Measurements from ENCODE around the gene FGF11. TPM values are rescaled to one million over a fixed set of nuclear protein-coding genes. Genes with fewer than 3 reads are reported as not detected.

FGF11 gene
- total RNA-seq, 1 donor from 2014 or later = 1.0 TPM

GRCh38 chr17:7408252-7408727 lies 31.0 kb upstream of the FGF11 start:
- Histone ChIP-seq H3K9ac (ENCODE audit: low read depth in 1 of 3, low read length in 3 of 3) (no peak overlapping the region), H3K27me3 (ENCODE audit: control insufficient read depth in 3 of 3, insufficient read depth in 3 of 3, low read length in 3 of 3) (no peaks in the 10 kb centered on the region)

GRCh38 chr17:7408863-7409262 lies 30.4 kb upstream of the FGF11 start:
- Histone ChIP-seq H3K27ac (ENCODE audit: low read depth, low read length) (no peak overlapping the region), H3K9ac (ENCODE audit: low read depth in 1 of 3, low read length in 3 of 3) (no peak overlapping the region), H3K36me3 (ENCODE audit: control insufficient read depth in 3 of 3, insufficient read depth in 3 of 3, low read length in 3 of 3) (peaks cover 4 to 9% (median 6%) of the 10 kb centered on the region in 3 donors), H3K9me3 (ENCODE audit: control insufficient read depth in 3 of 3, low read length in 3 of 3) (no peaks in the 10 kb centered on the region), H3K4me3 (ENCODE audit: low read length in 3 of 3) (no peak overlapping the region), H3K27me3 (ENCODE audit: control insufficient read depth in 3 of 3, insufficient read depth in 3 of 3, low read length in 3 of 3) (no peaks in the 10 kb centered on the region), H3K4me1 (ENCODE audit: control insufficient read depth in 3 of 3, insufficient read depth in 3 of 3, low read length in 3 of 3) (peaks cover 5 to 13% (median 5%) of the 10 kb centered on the region in 3 donors)

More at GRCh38 chr17:7408252-7408727, 31.0 kb upstream of the FGF11 start:
- Histone ChIP-seq H3K36me3 (ENCODE audit: control insufficient read depth in 3 of 3, insufficient read depth in 3 of 3, low read length in 3 of 3) (peaks cover 4 to 9% (median 6%) of the 10 kb centered on the region in 3 donors), H3K9me3 (ENCODE audit: control insufficient read depth in 3 of 3, low read length in 3 of 3) (no peaks in the 10 kb centered on the region), H3K4me3 (ENCODE audit: low read length in 3 of 3) (no peak overlapping the region), H3K4me1 (ENCODE audit: control insufficient read depth in 3 of 3, insufficient read depth in 3 of 3, low read length in 3 of 3) (peaks cover 5 to 14% (median 5%) of the 10 kb centered on the region in 3 donors), H3K27ac (ENCODE audit: low read depth, low read length) (no peak overlapping the region)

- H3K4me3 ChIP-seq (ENCODE audit: low read length in 3 of 3) = no peak overlapping the region
- H3K4me1 ChIP-seq (ENCODE audit: control insufficient read depth in 3 of 3, insufficient read depth in 3 of 3, low read length in 3 of 3) = peaks cover 5 to 13% (median 5%) of the 10 kb centered on the region in 3 donors
- H3K9ac ChIP-seq (ENCODE audit: low read depth in 1 of 3, low read length in 3 of 3) = no peak overlapping the region
- no peaks in the 10 kb centered on the region for H3K27me3 ChIP-seq (ENCODE audit: control insufficient read depth in 3 of 3, insufficient read depth in 3 of 3, low read length in 3 of 3)
- no peaks in the 10 kb centered on the region for H3K9me3 ChIP-seq (ENCODE audit: control insufficient read depth in 3 of 3, low read length in 3 of 3)
- no peak overlapping the region for H3K27ac ChIP-seq (ENCODE audit: low read depth, low read length)
- peaks cover 4 to 9% (median 6%) of the 10 kb centered on the region in 3 donors for H3K36me3 ChIP-seq (ENCODE audit: control insufficient read depth in 3 of 3, insufficient read depth in 3 of 3, low read length in 3 of 3)
These were observed 29.6 kb upstream of the FGF11 start for GRCh38 chr17:7409716-7410115.

- H3K4me1 ChIP-seq (ENCODE audit: control insufficient read depth in 3 of 3, insufficient read depth in 3 of 3, low read length in 3 of 3) = peaks cover 0 to 5% (median under 1%) of the 10 kb centered on the region in 3 donors
- no peaks in the 10 kb centered on the region for H3K9me3 ChIP-seq (ENCODE audit: control insufficient read depth in 3 of 3, low read length in 3 of 3)
- peaks cover 10 to 14% (median 12%) of the 10 kb centered on the region in 3 donors for H3K36me3 ChIP-seq (ENCODE audit: control insufficient read depth in 3 of 3, insufficient read depth in 3 of 3, low read length in 3 of 3)
- no peak overlapping the region for H3K4me3 ChIP-seq (ENCODE audit: low read length in 3 of 3)
- H3K27me3 ChIP-seq (ENCODE audit: control insufficient read depth in 3 of 3, insufficient read depth in 3 of 3, low read length in 3 of 3) = no peaks in the 10 kb centered on the region
- no peak overlapping the region for H3K9ac ChIP-seq (ENCODE audit: low read depth in 1 of 3, low read length in 3 of 3)
- H3K27ac ChIP-seq (ENCODE audit: low read depth, low read length) = no peak overlapping the region
These were observed 28.5 kb upstream of the FGF11 start for GRCh38 chr17:7410634-7411426.

- Histone ChIP-seq H3K36me3 (ENCODE audit: control insufficient read depth in 3 of 3, insufficient read depth in 3 of 3, low read length in 3 of 3) (peaks cover 10 to 14% (median 12%) of the 10 kb centered on the region in 3 donors), H3K27ac (ENCODE audit: low read depth, low read length) (no peak overlapping the region), H3K9ac (ENCODE audit: low read depth in 1 of 3, low read length in 3 of 3) (no peak overlapping the region), H3K27me3 (ENCODE audit: control insufficient read depth in 3 of 3, insufficient read depth in 3 of 3, low read length in 3 of 3) (no peaks in the 10 kb centered on the region), H3K4me3 (ENCODE audit: low read length in 3 of 3) (no peak overlapping the region), H3K9me3 (ENCODE audit: control insufficient read depth in 3 of 3, low read length in 3 of 3) (no peaks in the 10 kb centered on the region), H3K4me1 (ENCODE audit: control insufficient read depth in 3 of 3, insufficient read depth in 3 of 3, low read length in 3 of 3) (no peaks in the 10 kb centered on the region)
These were observed 27.9 kb upstream of the FGF11 start for GRCh38 chr17:7411427-7411750.

- Histone ChIP-seq H3K36me3 (ENCODE audit: control insufficient read depth in 3 of 3, insufficient read depth in 3 of 3, low read length in 3 of 3) (peaks cover 10 to 14% (median 12%) of the 10 kb centered on the region in 3 donors), H3K9me3 (ENCODE audit: control insufficient read depth in 3 of 3, low read length in 3 of 3) (no peaks in the 10 kb centered on the region), H3K27ac (ENCODE audit: low read depth, low read length) (no peak overlapping the region), H3K9ac (ENCODE audit: low read depth in 1 of 3, low read length in 3 of 3) (no peak overlapping the region), H3K4me3 (ENCODE audit: low read length in 3 of 3) (no peak overlapping the region), H3K27me3 (ENCODE audit: control insufficient read depth in 3 of 3, insufficient read depth in 3 of 3, low read length in 3 of 3) (no peaks in the 10 kb centered on the region), H3K4me1 (ENCODE audit: control insufficient read depth in 3 of 3, insufficient read depth in 3 of 3, low read length in 3 of 3) (no peaks in the 10 kb centered on the region)
These were observed 25.8 kb upstream of the FGF11 start for GRCh38 chr17:7413346-7413985.

- no peak overlapping the region for H3K4me3 ChIP-seq (ENCODE audit: low read length in 3 of 3)
- H3K9me3 ChIP-seq (ENCODE audit: control insufficient read depth in 3 of 3, low read length in 3 of 3) = no peaks in the 10 kb centered on the region
- peaks cover 0 to under 1% (median 0%) of the 10 kb centered on the region in 3 donors for H3K27me3 ChIP-seq (ENCODE audit: control insufficient read depth in 3 of 3, insufficient read depth in 3 of 3, low read length in 3 of 3)
- H3K27ac ChIP-seq (ENCODE audit: low read depth, low read length) = no peak overlapping the region
- H3K4me1 ChIP-seq (ENCODE audit: control insufficient read depth in 3 of 3, insufficient read depth in 3 of 3, low read length in 3 of 3) = no peaks in the 10 kb centered on the region
- H3K9ac ChIP-seq (ENCODE audit: low read depth in 1 of 3, low read length in 3 of 3) = no peak overlapping the region
- H3K36me3 ChIP-seq (ENCODE audit: control insufficient read depth in 3 of 3, insufficient read depth in 3 of 3, low read length in 3 of 3) = peaks cover 6 to 8% (median 7%) of the 10 kb centered on the region in 3 donors
These were observed 24.5 kb upstream of the FGF11 start for GRCh38 chr17:7414837-7415236.

GRCh38 chr17:7415784-7416183 lies 23.5 kb upstream of the FGF11 start:
- H3K27me3 ChIP-seq (ENCODE audit: control insufficient read depth in 3 of 3, insufficient read depth in 3 of 3, low read length in 3 of 3) = peaks cover 0 to 4% (median 0%) of the 10 kb centered on the region in 3 donors
- no peak overlapping the region for H3K9ac ChIP-seq (ENCODE audit: low read depth in 1 of 3, low read length in 3 of 3)
- no peak overlapping the region for H3K4me3 ChIP-seq (ENCODE audit: low read length in 3 of 3)
- no peaks in the 10 kb centered on the region for H3K9me3 ChIP-seq (ENCODE audit: control insufficient read depth in 3 of 3, low read length in 3 of 3)
- H3K27ac ChIP-seq (ENCODE audit: low read depth, low read length) = no peak overlapping the region
- no peaks in the 10 kb centered on the region for H3K4me1 ChIP-seq (ENCODE audit: control insufficient read depth in 3 of 3, insufficient read depth in 3 of 3, low read length in 3 of 3)
- H3K36me3 ChIP-seq (ENCODE audit: control insufficient read depth in 3 of 3, insufficient read depth in 3 of 3, low read length in 3 of 3) = peaks cover 3 to 8% (median 6%) of the 10 kb centered on the region in 3 donors

GRCh38 chr17:7416323-7416722 lies 23.0 kb upstream of the FGF11 start:
- H3K27ac ChIP-seq (ENCODE audit: low read depth, low read length) = no peak overlapping the region
- H3K9ac ChIP-seq (ENCODE audit: low read depth in 1 of 3, low read length in 3 of 3) = no peak overlapping the region
- H3K9me3 ChIP-seq (ENCODE audit: control insufficient read depth in 3 of 3, low read length in 3 of 3) = no peaks in the 10 kb centered on the region
- H3K4me3 ChIP-seq (ENCODE audit: low read length in 3 of 3) = no peak overlapping the region
- peaks cover 0 to 4% (median 0%) of the 10 kb centered on the region in 3 donors for H3K27me3 ChIP-seq (ENCODE audit: control insufficient read depth in 3 of 3, insufficient read depth in 3 of 3, low read length in 3 of 3)
- H3K4me1 ChIP-seq (ENCODE audit: control insufficient read depth in 3 of 3, insufficient read depth in 3 of 3, low read length in 3 of 3) = no peaks in the 10 kb centered on the region
- H3K36me3 ChIP-seq (ENCODE audit: control insufficient read depth in 3 of 3, insufficient read depth in 3 of 3, low read length in 3 of 3) = peaks cover 3 to 8% (median 6%) of the 10 kb centered on the region in 3 donors

Measured in skeletal muscle tissue (tissue), 4 donors.